CD4-positive, alpha-beta T cell treated with Interleukin-2 at 100 ng/mL for 4 hours (primary cell): ENCODE results near the gene TTLL10.

ENCODE experiments used
- DNase-seq: peaks from one replicate; pipeline ENCODE4 v3.0.0-alpha.2; 2020; ENCODE audit warnings: low spot score

Gene TTLL10

DNA sequence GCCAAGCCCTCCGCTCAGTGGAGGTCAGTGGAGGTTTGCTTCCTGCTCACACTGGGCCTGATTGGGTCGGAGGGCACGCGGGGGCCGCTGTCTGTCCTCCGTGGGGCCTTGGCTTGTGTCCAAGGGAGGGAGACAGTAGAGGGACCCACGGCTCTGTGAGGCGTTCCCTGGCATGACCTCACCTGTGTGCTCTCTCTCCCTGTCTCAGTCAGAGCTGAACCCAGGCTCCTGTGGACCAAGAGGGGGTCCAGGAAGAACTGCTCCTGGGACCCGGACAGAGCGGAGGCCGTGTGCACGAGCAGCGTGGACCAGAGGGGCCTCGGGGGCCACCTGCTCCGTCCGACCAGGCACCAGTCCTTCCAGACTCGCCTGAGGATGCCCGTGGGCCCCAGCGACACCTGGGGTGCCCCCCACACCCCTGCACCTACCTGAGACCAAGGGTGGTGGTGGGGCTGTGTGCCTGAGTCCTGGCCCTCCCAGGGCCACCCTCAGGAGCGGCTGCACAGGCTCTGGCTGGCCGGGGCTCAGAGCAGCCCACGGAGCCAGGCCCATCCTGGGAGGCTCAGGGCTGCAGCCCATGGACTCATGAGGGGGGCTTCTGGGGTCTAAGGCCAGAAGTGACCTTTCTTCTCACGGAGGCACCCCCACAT, 13.3 kb upstream of the TTLL10 start:
- no peak for DNase-seq

DNA sequence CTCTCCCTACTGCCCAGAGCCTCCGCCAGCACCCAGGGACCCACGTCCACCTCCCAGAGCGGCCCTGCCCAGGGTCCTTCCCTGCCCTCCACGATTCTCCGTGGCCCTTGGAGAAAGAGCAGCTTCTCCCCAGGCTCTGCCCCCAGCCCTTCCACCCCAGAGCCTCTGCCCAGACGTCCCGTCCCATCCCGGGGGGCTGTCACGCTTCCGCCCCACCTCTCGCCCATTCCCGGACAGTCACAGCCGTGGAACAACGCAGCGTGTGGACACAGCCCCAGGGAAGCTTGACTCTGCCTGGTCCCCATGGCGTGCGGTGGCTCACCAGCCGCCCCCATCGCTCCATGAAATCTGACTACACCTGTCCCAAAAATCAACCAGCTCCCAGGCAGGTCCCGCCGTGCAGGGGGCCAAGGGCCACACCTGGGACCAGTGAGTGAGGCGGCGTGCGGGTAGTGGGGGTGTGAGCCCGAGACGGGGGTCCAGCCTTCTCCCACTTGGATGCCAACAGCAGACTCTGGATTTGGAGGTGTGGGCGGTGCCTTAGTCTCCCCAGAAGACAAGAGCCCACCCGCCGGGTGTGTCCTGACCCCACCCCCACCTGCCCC, 12.5 kb upstream of the TTLL10 start:
- DNase-seq: no peak

- DNase-seq: no peak
These were observed 12.0 kb upstream of the TTLL10 start for GRCh38 chr1:1161683-1162079.

DNA sequence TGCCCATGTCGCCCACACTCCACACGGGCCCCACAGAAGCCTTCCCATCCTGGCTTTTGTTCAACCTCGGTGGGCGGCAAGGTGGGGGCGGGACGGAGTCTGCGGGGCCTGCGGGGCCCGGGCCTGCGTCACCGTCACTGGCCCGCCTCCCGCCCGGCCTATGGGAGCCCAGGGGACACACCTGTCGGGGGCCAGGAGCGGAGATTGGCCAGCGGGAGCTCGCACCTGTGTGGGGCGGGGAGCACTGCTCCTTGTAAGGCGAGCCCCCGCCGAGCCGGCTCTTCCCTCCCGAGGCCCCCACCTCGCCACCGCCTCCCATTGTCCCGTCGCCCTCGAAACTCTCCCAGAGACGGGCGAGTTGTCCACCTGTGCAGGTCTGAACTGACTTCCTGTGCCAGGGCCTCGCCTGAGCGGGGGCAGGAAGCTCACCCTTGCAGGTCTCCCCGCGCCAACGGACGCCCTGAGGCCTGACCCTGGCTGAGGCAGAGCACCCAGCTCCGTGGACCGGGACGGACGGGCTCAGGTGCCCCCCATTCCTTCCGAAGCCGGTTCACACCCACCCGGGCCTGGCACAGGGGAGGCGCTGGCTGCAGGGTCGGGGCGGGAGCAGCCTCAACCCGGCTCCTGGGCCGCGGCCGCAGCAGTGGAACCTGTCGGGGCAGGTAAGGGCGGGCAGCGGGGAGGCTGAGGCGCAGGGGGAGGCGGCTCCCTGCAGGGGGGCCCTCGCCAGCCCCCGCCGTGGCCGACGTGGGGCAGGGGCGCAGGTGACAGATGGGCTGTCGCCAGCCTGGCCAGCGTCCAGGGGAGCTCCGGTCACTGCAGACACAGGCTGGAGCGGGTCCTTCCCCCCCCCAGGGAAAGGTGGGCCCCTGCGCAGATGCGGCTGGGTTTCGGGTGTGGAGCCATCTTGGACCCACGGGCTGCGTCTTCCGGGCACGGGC, 10.8 kb upstream of the TTLL10 start:
- DNase-seq: no peak

- DNase-seq: no peak
These were observed 10.1 kb upstream of the TTLL10 start for GRCh38 chr1:1163538-1164070.

GRCh38 chr1:1164361-1164700, 9.3 kb upstream of the TTLL10 start:
- no peak for DNase-seq

GRCh38 chr1:1164701-1165451, 8.8 kb upstream of the TTLL10 start:
- no peak for DNase-seq

DNA sequence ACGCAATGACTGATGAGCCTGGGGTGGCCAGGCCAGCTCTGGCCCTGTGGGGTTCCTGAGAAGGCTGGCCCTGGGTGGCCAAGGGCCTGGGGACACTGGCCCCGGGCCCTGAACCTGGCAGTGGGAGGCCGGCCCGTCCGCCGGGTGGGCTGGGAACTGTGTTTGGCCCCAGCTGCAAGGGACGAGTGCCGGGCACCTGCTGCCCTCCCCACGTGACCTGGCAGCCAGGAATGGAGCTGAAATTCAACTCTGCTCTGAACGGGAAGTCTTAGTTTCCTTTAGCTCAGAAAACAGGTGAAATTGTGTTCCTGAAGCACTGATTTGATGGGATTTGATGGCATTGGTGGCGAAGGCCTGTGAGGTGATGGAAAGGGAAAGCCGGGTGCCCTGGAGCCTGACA, 8.2 kb upstream of the TTLL10 start:
- no peak for DNase-seq

DNA sequence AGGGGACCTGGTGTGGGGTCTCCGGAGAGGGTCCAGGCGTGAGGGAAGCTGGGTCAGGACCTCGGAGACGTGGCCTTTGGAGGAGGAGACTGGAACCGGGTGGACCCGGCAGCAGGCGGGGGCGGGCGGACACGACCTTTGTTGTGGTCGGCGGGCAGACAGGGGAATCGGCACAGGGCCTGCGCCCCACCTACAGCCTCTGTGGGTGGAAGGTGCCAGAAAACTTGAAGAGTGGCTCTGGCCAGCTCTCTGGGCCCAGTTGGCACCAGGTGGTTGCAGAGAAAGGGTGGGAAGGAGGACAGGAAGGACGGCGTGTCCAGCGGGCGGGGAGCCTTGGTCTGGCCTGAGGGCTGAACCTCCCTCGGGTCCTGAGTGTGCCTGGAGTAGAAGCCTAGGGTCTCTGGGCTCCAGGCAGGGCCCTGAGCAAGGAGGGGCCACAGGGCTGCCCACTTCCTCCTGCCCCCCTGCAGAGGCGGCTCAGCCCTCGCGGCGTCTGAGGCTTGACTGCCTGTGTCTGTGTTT, 7.7 kb upstream of the TTLL10 start:
- DNase-seq: no peak

GRCh38 chr1:1166642-1167397, 6.9 kb upstream of the TTLL10 start:
- no peak for DNase-seq

GRCh38 chr1:1167398-1167821, 6.3 kb upstream of the TTLL10 start:
- DNase-seq: no peak

DNA sequence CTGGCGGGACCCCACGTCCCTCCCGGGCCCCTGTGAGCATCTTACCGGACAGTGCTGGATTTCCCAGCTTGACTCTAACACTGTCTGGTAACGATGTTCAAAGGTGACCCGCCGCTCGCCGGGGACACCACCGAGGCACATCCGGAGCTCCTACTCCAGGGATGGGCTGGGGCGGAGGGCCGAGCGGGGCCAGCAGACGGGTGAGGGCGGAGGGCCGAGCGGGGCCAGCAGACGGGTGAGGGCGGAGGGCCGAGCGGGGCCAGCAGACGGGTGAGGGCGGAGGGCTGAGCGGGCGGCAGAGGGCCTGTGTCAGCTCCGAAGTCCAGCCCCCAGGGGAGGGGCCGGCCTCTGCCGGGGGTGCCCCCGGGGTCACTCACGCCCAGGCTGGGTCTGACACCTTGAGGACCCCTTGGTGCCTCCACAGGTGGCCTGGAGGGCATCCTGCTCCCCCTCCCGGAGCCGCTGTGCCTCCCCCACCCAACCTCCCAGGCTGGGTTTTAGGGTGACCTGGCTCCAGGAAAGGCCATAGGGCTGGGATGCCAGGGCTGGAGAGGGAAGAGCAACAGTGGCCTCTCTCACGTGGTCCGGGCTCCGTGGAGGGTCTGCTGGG, 5.7 kb upstream of the TTLL10 start:
- DNase-seq: no peak

- DNase-seq: no peak
These were observed 4.9 kb upstream of the TTLL10 start for GRCh38 chr1:1168451-1169411.

- no peak for DNase-seq
These were observed 4.1 kb upstream of the TTLL10 start for GRCh38 chr1:1169429-1170214.

- no peak for DNase-seq
These were observed 3.2 kb upstream of the TTLL10 start for GRCh38 chr1:1170215-1171091.

- DNase-seq: no peak
These were observed 2.5 kb upstream of the TTLL10 start for GRCh38 chr1:1171161-1171545.

DNA sequence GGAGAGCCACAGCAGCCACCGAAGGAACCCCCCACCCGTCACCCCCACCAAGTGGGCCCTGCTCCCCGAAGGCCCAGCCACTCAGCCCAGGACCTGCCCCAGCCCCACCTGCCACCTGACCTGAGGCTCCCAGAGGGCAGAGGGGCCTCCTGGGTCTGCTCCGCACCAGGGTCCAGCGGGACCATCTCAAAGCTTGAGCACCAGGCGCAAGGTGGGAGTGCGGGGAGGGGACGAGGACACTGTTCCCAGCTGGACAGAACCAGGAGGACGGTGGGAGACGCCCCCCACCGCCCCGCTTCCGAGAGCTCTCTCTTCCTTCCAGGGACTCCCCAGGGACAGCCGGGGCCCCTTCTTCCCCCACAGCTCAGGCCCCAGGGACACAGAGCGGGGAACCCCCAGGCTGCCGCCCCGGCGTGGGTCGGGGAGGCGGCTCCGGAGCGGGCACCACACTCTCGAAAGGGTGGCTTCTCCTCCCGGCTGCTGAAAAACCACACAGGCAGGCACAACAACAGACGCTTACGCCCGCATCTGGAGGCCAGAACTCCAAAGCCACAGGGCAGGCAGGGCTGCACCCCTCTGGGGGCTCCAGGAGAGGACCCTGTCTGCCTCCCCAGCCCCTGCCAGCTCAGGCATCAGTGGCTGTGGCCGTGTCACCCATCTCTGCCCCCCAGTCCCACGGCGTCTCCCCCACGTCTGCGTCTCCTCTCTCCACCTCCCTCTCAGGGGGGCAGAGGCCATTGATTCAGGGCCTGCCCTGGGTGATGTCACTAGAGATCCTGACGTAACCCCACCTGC, 1.9 kb upstream of the TTLL10 start:
- peak; percentile 26 for DNase-seq
